Measurements from ENCODE around the gene TXNDC15.
A peak's percentile ranks its signal among the peaks of the same experiment; 100 is the strongest.

Gene TXNDC15

DNA sequence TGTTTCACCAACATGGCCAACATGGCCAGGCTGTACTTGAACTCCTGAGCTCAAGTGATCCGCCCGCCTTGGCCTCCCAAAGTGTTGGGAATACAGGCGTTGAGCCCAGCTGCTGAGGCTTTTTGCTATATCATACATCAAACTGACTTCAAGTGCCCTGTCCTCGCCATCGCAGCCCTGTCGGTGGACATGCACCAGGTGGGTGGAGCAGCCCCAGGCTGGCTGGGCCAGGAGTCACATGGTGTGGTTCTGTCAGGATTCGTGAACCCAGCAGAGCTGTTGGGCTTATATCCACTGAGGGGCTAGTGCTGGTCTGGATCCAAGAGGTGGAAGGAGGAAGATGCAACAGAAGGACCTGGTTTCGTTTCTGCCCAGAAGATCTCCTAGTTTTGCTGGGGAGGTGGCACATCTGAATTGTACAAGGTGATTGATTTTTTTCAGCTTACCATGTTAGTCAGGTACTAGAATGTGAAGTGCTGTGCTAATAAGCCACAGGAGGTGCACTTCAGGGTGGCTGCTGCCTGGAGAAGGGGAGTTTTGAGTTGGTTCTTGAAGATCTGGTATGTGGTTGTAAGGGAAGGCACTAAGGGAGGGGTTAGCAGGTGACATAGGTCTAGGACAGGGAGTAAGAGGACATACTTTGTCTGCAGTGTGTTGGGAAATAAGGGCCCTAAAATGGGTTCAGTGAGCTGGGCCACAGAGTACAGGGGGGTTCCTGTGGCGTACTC is 46.8 kb downstream of the TXNDC15 start:
- DNase-seq = no peak

DNA sequence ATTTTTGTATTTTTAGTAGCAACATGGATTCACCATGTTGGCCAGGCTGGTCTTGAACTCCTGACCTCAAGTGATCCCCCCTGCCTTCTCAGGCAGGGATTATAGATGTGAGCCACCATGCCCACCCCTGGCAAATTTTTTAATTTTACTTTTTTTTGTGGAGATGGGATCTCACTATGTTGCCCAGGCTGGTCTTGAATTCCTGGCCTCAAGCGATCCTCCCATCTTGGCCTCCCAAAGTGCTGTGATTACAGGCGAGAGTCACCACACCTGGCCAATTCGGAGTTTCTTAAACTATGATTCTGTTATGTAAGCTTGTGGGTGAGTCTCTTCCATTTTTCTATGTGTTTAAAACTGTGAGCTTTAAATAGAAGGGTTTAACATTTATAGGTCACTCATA is 58.3 kb downstream of the TXNDC15 start:
- no peak for DNase-seq

DNA sequence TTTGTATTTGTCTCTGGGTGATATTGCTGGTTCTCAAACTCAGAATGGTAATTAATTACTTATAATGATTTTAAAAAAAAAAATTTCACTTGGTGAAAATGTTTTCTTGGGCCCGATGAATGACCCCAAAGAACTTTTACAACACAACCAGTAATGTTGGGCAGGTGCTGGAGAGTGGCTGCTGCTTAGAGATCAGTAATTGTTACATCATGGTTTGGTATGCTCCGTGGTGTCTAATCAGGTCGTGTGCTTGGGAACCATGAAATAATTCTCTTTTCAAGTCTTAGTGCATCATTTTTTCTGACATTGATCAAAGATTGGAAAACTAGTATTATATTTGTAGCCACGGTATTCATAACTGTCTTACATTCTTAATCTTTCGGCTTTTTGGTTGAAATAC is 60.0 kb downstream of the TXNDC15 start:
- no peak for DNase-seq

GRCh38 chr5:134935711-134936602 is 61.8 kb downstream of the TXNDC15 start:
- DNase-seq = no peak

GRCh38 chr5:134937526-134937925 is 63.4 kb downstream of the TXNDC15 start:
- no peak for DNase-seq

- no peak for DNase-seq
These were observed 63.9 kb downstream of the TXNDC15 start for GRCh38 chr5:134938030-134938429.

DNA sequence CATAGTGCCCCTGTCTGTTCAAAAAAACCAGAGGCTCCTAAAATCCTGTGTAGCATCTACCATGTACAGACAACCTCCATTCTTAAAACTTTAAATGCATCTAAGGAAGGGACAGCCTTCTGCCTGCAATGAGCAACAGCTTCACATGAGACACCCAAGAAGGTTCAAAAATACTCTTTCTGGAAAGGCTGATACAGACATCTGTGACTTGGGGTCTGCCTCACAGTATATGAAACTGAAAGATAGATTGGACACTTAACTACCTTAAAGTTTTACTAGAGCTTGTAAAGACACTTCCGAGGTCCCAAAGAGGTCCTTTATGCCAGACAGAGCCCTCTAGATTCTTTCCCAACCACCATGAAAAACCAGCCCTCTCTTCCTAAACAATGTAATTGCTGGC is 65.3 kb downstream of the TXNDC15 start:
- no peak for DNase-seq

GRCh38 chr5:134943547-134943946 is 69.4 kb downstream of the TXNDC15 start:
- no peak for DNase-seq

DNA sequence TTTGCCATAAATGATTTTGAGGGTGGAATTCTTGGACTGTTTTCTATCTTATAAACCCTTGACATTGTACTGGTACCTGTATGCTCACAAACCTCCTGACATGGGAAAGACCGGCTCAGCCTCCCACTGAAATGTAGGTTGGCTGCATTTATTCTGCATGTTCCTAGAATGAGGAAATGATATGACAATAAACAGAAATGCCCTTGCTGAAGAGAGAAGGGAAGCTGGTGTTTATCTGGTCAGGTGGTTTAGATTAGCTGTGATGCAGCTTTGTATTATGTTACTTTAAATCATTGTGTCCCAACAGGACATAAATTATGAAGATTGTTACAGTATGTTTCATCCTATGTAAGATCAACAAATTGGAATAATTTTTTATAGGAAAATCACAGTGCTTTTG is 70.5 kb downstream of the TXNDC15 start:
- peak; percentile 10 for DNase-seq

DNA sequence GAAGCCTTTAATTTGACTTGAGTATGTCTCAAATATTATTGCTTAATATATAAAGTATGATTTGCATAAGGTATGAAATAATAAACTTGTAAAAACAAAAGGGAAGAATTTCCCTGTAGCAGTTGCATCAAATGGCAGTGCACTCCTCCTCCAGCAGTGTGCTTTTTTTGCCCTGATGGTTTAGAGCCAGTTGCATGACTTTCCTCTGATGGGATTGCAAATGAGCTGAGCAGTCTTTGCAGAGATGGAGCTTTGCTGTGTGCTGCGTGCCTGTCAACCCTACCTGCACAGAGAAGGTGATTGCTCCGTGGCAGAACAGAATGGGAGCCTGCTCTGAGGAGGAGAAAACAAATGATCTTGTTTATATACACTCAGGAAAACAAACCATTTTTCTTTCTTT is 70.9 kb downstream of the TXNDC15 start:
- DNase-seq = no peak

GRCh38 chr5:134948911-134949310 is 74.7 kb downstream of the TXNDC15 start:
- DNase-seq = peak; percentile 40

- peak; percentile 69 for DNase-seq
These were observed 75.1 kb downstream of the TXNDC15 start for GRCh38 chr5:134949316-134949715.
